Parathyroid adenoma (tissue), 2 donors: ENCODE results near the gene EPAS1.
A peak's percentile ranks its signal among the peaks of the same experiment; 100 is the strongest.

ENCODE experiments used
- H2AFZ ChIP-seq: fragments of 300-600 bp; sonication (generic); one replicate; pipeline ENCODE4 v1.7.0; 2017; ENCODE audit warnings: antibody characterized with exemption, mild to moderate bottlenecking
- H3K27ac ChIP-seq: fragments of 300-600 bp; sonication (generic); one replicate; pipeline ENCODE4 v1.7.0; 2017
- H3K27me3 ChIP-seq: fragments of 300-600 bp; sonication (generic); one replicate; pipeline ENCODE4 v1.7.0; 2017; ENCODE audit warnings: low read length; ENCODE audit not compliant: control insufficient read depth, insufficient read depth
- H3K36me3 ChIP-seq: fragments of 300-600 bp; sonication (generic); one replicate; pipeline ENCODE4 v1.7.0; 2017; ENCODE audit warnings: low read length; ENCODE audit not compliant: control insufficient read depth, insufficient read depth
- H3K4me1 ChIP-seq: fragments of 300-600 bp; sonication (generic); one replicate; pipeline ENCODE4 v1.7.0; 2017; ENCODE audit warnings: control low read depth
- H3K4me2 ChIP-seq: fragments of 300-600 bp; sonication (generic); one replicate; pipeline ENCODE4 v1.7.0; 2017; ENCODE audit warnings: low read length
- H3K4me3 ChIP-seq: fragments of 300-600 bp; sonication (generic); one replicate; pipeline ENCODE4 v1.7.0; 2017; ENCODE audit warnings: low read depth, low read length
- H3K79me2 ChIP-seq: fragments of 300-600 bp; sonication (generic); one replicate; pipeline ENCODE4 v1.7.0; 2017; ENCODE audit warnings: control low read depth
- H3K9ac ChIP-seq: fragments of 300-600 bp; sonication (generic); one replicate; pipeline ENCODE4 v1.7.0; 2017; ENCODE audit warnings: mild to moderate bottlenecking
- H3K9me3 ChIP-seq: fragments of 300-600 bp; sonication (generic); one replicate; pipeline ENCODE4 v1.7.0; 2017; ENCODE audit warnings: low read length; ENCODE audit not compliant: control insufficient read depth
- TF ChIP-seq, protein P1 (sequence below): fragments of 300-600 bp; sonication (generic); IDR thresholded peaks from one replicate; pipeline ENCODE4 v1.7.0; 2017; ENCODE audit warnings: antibody characterized with exemption, mild to moderate bottlenecking
- donor health status: primary hyperparathyroidism.

EPAS1 gene

DNA sequence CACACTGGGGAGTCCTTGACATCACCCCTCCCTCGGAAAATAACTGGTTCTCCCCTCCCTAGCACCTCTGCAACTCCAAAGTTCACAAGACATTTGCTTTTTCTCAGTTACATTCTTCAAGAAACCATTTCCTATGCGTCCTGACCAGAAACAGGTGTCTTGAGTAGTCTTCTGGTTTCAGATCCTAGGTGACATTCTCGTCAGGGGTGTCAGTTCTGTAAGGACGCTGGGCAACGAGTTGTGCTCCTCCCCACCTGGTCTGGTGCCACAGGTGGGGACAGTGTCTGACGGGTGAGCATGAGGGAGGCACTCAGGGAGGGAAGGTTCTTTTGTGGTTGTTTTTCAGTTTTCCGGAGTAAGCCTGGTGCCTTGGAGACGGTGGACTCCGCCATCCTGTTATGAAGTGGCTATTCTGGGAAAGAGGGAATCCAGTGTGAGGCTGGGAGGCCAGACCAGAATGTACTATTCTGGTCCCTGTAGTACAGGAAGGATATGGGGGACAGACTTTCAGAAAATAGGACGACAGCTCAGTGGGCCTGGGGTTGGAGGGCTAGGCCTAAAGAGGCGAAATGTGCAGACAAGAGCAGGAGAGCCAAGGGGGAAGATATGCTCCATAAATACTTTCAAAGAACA, 50.6 kb downstream of the EPAS1 start:
- Histone ChIP-seq H3K9ac (no peak overlapping the region), H3K79me2 (peaks cover 37% of the 10 kb centered on the region), H3K4me1 (peaks cover 18% of the 10 kb centered on the region), H3K4me2 (no peak overlapping the region), H3K27me3 (no peaks in the 10 kb centered on the region), H3K9me3 (no peaks in the 10 kb centered on the region), H3K27ac (no peak overlapping the region), H3K36me3 (no peaks in the 10 kb centered on the region), H3K4me3 (no peak overlapping the region), H2AFZ (no peak overlapping the region)
- TF ChIP-seq, protein P1, sequence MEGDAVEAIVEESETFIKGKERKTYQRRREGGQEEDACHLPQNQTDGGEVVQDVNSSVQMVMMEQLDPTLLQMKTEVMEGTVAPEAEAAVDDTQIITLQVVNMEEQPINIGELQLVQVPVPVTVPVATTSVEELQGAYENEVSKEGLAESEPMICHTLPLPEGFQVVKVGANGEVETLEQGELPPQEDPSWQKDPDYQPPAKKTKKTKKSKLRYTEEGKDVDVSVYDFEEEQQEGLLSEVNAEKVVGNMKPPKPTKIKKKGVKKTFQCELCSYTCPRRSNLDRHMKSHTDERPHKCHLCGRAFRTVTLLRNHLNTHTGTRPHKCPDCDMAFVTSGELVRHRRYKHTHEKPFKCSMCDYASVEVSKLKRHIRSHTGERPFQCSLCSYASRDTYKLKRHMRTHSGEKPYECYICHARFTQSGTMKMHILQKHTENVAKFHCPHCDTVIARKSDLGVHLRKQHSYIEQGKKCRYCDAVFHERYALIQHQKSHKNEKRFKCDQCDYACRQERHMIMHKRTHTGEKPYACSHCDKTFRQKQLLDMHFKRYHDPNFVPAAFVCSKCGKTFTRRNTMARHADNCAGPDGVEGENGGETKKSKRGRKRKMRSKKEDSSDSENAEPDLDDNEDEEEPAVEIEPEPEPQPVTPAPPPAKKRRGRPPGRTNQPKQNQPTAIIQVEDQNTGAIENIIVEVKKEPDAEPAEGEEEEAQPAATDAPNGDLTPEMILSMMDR: no peak

DNA sequence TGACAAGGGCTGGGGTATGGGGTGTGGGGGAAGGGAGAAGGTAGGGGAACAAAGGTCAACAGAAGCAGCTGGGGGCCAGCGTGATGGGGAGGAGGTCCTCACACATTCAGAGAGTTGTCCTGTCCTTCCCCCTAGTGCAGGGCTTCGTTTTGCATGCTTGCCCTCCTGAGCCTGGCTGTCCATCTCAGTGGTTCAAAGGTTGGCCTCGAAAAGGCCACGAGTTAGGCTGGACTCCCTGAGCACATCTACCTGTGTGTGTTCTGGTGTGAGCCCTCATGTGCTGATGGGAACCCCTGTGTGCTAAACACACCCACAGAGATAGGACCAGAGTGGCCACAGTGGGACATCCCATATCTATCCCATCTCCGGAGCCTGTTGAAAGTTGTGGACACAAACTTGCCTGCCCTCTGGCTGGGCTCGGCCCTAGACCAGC, 51.9 kb downstream of the EPAS1 start:
- TF ChIP-seq, protein P1: no peak
- H3K9me3 ChIP-seq: no peaks in the 10 kb centered on the region
- H2AFZ ChIP-seq: no peak overlapping the region
- no peaks in the 10 kb centered on the region for H3K27me3 ChIP-seq
- H3K36me3 ChIP-seq: no peaks in the 10 kb centered on the region
- peaks cover 37% of the 10 kb centered on the region for H3K79me2 ChIP-seq
- peaks cover 11% of the 10 kb centered on the region for H3K4me1 ChIP-seq
- H3K4me3 ChIP-seq: no peak overlapping the region
- H3K27ac ChIP-seq: no peak overlapping the region
- no peak overlapping the region for H3K9ac ChIP-seq
- H3K4me2 ChIP-seq: no peak overlapping the region

DNA sequence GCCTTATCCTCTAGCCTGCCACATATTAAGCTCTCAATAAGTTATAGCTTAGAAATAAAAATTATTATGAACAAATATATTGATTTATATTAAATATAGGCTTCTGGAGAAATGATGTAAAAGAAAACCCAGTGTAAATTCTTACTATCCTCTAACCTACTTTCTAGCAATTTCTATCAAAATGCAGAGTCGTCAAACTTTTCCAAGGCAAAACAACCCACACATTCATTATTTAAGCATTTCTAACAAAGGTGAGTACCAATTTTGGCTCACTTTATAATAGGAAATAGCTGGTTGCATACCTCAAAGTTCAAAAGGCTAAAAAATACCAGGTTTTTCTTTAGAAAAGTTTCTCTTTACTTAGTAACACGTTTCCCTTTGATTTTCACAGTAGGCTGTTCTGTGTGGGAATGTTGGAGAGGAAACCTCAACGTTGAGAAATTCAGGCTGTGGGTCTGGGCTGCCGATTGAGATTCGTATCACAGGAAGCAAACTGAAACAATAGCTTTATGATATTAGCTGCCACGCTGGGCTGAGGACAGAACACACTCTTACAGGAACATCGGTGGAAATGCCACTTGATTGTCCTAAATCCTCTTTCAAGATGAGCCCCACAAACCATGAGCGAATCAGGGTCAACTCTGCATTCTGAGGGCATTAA, 53.0 kb downstream of the EPAS1 start:
- no peak overlapping the region for H3K4me3 ChIP-seq
- H3K4me1 ChIP-seq: peaks cover 7% of the 10 kb centered on the region
- TF ChIP-seq, protein P1: no peak
- no peaks in the 10 kb centered on the region for H3K27me3 ChIP-seq
- no peak overlapping the region for H3K27ac ChIP-seq
- no peaks in the 10 kb centered on the region for H3K9me3 ChIP-seq
- peaks cover 39% of the 10 kb centered on the region for H3K79me2 ChIP-seq
- no peaks in the 10 kb centered on the region for H3K36me3 ChIP-seq
- H3K4me2 ChIP-seq: no peak overlapping the region
- no peak overlapping the region for H2AFZ ChIP-seq
- no peak overlapping the region for H3K9ac ChIP-seq

DNA sequence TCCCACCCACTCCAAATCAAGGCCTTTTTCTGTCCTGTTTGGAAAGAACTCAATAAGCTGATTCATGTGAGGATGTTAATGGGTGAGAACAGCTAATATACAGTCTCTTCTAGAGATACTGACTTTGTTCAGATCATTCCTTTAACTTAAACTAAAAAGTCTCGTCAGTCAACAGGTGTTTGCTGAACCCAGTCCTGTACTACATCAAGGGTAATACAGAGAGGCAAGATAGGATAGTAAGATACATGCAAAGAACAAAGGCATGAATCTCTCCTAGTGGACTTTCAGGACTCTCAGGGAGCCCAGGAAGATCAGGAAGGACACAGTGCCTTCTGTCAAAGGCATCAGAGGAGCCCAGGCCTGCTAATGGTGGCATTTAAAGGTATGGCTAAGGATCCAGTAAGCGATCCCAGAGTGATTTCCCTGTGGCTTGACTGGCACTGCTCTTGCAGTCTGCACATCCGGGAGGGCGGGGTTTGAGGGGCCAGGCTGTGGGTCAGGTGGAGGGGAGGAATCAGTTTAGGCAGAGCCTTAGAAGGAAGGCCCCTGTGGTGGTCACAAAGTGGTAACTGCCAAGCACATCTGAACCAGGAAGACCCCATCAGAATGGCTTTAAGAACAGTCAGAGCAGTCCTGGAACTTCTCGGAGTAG, 54.0 kb downstream of the EPAS1 start:
- H3K9ac ChIP-seq: no peak overlapping the region
- peaks cover 7% of the 10 kb centered on the region for H3K4me1 ChIP-seq
- H2AFZ ChIP-seq: no peak overlapping the region
- no peaks in the 10 kb centered on the region for H3K9me3 ChIP-seq
- no peaks in the 10 kb centered on the region for H3K36me3 ChIP-seq
- H3K27ac ChIP-seq: peak overlapping the region; percentile 0
- H3K4me3 ChIP-seq: no peak overlapping the region
- H3K79me2 ChIP-seq: peaks cover 39% of the 10 kb centered on the region
- TF ChIP-seq, protein P1: no peak
- no peak overlapping the region for H3K4me2 ChIP-seq
- no peaks in the 10 kb centered on the region for H3K27me3 ChIP-seq
